ENCODE results near the gene ZNF76.

The ZNF76 gene

DNA sequence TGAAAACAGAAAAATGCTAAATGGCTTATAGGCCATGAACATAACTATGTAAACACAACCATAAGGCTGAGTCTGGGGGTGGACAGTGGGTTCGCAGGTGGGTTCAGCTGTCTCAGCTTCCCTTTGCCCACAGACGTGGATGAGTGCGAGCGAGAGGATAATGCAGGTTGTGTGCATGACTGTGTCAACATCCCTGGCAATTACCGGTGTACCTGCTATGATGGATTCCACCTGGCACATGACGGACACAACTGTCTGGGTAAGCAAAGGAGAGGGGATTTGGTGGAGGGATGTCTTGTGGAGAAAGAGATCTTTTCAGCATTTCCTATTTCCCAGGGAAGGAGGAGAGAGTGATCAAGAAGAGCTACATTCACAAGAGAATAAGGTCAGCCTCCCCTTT is 31.1 kb upstream of the ZNF76 start:
- TF ChIP-seq, protein P1, sequence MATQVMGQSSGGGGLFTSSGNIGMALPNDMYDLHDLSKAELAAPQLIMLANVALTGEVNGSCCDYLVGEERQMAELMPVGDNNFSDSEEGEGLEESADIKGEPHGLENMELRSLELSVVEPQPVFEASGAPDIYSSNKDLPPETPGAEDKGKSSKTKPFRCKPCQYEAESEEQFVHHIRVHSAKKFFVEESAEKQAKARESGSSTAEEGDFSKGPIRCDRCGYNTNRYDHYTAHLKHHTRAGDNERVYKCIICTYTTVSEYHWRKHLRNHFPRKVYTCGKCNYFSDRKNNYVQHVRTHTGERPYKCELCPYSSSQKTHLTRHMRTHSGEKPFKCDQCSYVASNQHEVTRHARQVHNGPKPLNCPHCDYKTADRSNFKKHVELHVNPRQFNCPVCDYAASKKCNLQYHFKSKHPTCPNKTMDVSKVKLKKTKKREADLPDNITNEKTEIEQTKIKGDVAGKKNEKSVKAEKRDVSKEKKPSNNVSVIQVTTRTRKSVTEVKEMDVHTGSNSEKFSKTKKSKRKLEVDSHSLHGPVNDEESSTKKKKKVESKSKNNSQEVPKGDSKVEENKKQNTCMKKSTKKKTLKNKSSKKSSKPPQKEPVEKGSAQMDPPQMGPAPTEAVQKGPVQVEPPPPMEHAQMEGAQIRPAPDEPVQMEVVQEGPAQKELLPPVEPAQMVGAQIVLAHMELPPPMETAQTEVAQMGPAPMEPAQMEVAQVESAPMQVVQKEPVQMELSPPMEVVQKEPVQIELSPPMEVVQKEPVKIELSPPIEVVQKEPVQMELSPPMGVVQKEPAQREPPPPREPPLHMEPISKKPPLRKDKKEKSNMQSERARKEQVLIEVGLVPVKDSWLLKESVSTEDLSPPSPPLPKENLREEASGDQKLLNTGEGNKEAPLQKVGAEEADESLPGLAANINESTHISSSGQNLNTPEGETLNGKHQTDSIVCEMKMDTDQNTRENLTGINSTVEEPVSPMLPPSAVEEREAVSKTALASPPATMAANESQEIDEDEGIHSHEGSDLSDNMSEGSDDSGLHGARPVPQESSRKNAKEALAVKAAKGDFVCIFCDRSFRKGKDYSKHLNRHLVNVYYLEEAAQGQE (IDR thresholded peaks at IDR 0.05; ENCODE audit: insufficient read depth in 1 of 2, low read depth in 2 of 2, low read length in 2 of 2): no peak
- no peak for TF ChIP-seq TAF1 (IDR thresholded peaks at IDR 0.05; ENCODE audit: borderline replicate concordance, insufficient read depth, low read length)
- TF ChIP-seq POLR2AphosphoS5 (IDR thresholded peaks at IDR 0.05; ENCODE audit: low read depth, low read length): no peak
- TF ChIP-seq FOXP2 (optimal IDR thresholded peaks at IDR 0.05; ENCODE audit: borderline replicate concordance, extremely low read depth, extremely low read length, insufficient read depth): no peak
- no peak for TF ChIP-seq SIN3A (IDR thresholded peaks at IDR 0.05; ENCODE audit: borderline replicate concordance, insufficient read depth, low read length)

DNA sequence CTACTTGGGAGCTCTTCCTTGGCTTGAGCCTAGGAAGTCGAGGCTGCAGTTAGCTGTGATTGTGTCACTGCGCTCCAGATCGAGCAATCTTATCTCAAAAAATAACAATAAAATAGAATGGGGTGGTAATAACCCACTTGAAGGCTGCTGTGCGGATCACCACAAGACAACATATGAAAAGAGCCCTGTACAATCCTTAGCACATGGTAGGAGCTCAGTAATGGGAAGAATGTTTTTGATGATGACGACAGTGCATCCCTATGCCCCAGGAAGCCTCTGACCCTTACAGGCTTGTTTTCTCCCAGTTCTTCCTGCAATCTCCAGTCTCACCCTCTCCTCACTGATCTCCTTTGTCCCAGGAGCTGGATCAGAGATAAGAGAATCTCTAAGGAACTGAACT is 30.2 kb upstream of the ZNF76 start:
- no peak for TF ChIP-seq SIN3A (IDR thresholded peaks at IDR 0.05; ENCODE audit: borderline replicate concordance, insufficient read depth, low read length)
- TF ChIP-seq TAF1 (IDR thresholded peaks at IDR 0.05; ENCODE audit: borderline replicate concordance, insufficient read depth, low read length): no peak
- no peak for TF ChIP-seq FOXP2 (optimal IDR thresholded peaks at IDR 0.05; ENCODE audit: borderline replicate concordance, extremely low read depth, extremely low read length, insufficient read depth)
- TF ChIP-seq, protein P1 (IDR thresholded peaks at IDR 0.05; ENCODE audit: insufficient read depth in 1 of 2, low read depth in 2 of 2, low read length in 2 of 2): no peak
- TF ChIP-seq POLR2AphosphoS5 (IDR thresholded peaks at IDR 0.05; ENCODE audit: low read depth, low read length): no peak

DNA sequence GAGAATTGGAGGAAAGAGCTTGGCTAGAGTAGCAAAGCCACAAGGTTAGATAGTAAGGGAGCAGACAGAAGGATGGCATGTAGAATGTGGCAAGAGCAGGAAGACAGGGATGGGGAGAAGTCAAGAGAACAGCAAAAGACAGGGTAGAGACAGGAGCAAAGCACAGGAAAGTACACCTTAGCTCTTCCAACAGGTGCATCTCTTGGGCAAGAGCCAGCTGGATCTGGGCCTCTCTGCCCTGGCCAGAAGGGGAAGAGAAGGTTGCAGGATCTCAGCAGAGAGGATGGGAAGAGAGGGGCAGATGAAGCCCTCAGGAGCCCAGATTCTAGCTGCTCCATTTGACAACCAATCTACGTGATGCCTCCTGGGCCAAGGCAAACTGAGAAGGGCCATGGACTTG is 29.0 kb upstream of the ZNF76 start:
- TF ChIP-seq POLR2AphosphoS5 (IDR thresholded peaks at IDR 0.05; ENCODE audit: low read depth, low read length): no peak
- TF ChIP-seq SIN3A (IDR thresholded peaks at IDR 0.05; ENCODE audit: borderline replicate concordance, insufficient read depth, low read length): no peak
- no peak for TF ChIP-seq TAF1 (IDR thresholded peaks at IDR 0.05; ENCODE audit: borderline replicate concordance, insufficient read depth, low read length)
- TF ChIP-seq, protein P1 (IDR thresholded peaks at IDR 0.05; ENCODE audit: insufficient read depth in 1 of 2, low read depth in 2 of 2, low read length in 2 of 2): no peak
- no peak for TF ChIP-seq FOXP2 (optimal IDR thresholded peaks at IDR 0.05; ENCODE audit: borderline replicate concordance, extremely low read depth, extremely low read length, insufficient read depth)

DNA sequence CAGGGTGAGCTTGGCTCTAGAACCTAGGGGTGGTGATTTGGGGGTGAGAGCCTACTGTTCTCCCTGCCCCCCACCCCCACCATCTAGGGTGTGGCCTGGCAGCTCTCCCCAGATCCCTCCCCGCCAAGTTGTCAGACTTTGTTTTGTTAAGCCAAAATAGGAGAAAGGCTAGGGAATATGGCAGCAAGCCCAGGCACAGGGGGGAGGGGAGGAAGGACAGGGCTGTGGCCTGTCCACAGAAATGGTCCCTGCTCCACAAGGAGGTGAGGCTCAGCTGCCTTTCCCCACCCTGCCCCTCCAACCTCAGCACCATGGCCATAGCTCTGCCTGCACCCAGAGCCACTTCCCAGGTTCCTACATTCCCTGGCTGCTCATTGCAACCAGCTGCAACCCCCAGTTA is 28.6 kb upstream of the ZNF76 start:
- TF ChIP-seq SIN3A (IDR thresholded peaks at IDR 0.05; ENCODE audit: borderline replicate concordance, insufficient read depth, low read length) (no peak), TAF1 (IDR thresholded peaks at IDR 0.05; ENCODE audit: borderline replicate concordance, insufficient read depth, low read length) (no peak), FOXP2 (optimal IDR thresholded peaks at IDR 0.05; ENCODE audit: borderline replicate concordance, extremely low read depth, extremely low read length, insufficient read depth) (no peak), POLR2AphosphoS5 (IDR thresholded peaks at IDR 0.05; ENCODE audit: low read depth, low read length) (no peak)
- TF ChIP-seq, protein P1 (IDR thresholded peaks at IDR 0.05; ENCODE audit: insufficient read depth in 1 of 2, low read depth in 2 of 2, low read length in 2 of 2): no peak

DNA sequence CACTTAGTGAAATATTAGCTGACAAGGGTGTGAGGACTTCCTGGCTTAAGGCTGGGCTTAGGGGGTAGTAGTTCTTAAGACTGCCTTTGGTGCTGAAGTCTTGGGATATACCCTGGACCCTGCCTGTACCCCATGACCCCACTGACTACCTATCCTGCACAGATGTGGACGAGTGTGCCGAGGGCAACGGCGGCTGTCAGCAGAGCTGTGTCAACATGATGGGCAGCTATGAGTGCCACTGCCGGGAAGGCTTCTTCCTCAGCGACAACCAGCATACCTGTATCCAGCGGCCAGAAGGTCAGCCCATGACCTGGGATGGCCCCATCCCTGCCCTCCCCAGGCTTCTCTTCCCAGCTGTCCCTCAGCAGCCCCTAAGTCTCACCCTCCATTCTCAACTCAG is 28.0 kb upstream of the ZNF76 start:
- TF ChIP-seq, protein P1 (IDR thresholded peaks at IDR 0.05; ENCODE audit: insufficient read depth in 1 of 2, low read depth in 2 of 2, low read length in 2 of 2): no peak
- TF ChIP-seq FOXP2 (optimal IDR thresholded peaks at IDR 0.05; ENCODE audit: borderline replicate concordance, extremely low read depth, extremely low read length, insufficient read depth): no peak

Measured in PFSK-1 (cell line).